ENCODE data around the gene ARL4A.
A peak's percentile ranks its signal among the peaks of the same experiment; 100 is the strongest.
"Not testable (repeated sequence)": the region's sequence is repeated elsewhere in the genome, so short reads cannot be mapped to it uniquely, and the experiment has no call there.

Gene ARL4A

GRCh38 chr7:12670000-12670729 is 17.3 kb upstream of the ARL4A start:
- Histone ChIP-seq H3K27ac (ENCODE audit: low read length) (no peak overlapping the region), H3K9me3 (ENCODE audit: control insufficient read depth, insufficient read depth, low read length) (no peaks in the 10 kb centered on the region), H3K27me3 (ENCODE audit: control insufficient read depth, insufficient read depth, low read length) (no peaks in the 10 kb centered on the region), H3K36me3 (ENCODE audit: control insufficient read depth, insufficient read depth, low read length) (no peaks in the 10 kb centered on the region), H3K4me3 (ENCODE audit: low read length) (no peak overlapping the region), H3K4me1 (ENCODE audit: control insufficient read depth, insufficient read depth, low read length) (no peaks in the 10 kb centered on the region)
- DNase-seq (ENCODE audit: low read depth, low spot score): no peak
- WGBS (ENCODE audit: insufficient coverage, insufficient read length): no CpG with 5 or more reads among the region's 1 CpG

- no peaks in the 10 kb centered on the region for H3K9me3 ChIP-seq (ENCODE audit: control insufficient read depth, insufficient read depth, low read length)
- no peak for DNase-seq (ENCODE audit: low read depth, low spot score)
- H3K36me3 ChIP-seq (ENCODE audit: control insufficient read depth, insufficient read depth, low read length): no peaks in the 10 kb centered on the region
- no peak overlapping the region for H3K27ac ChIP-seq (ENCODE audit: low read length)
- H3K4me1 ChIP-seq (ENCODE audit: control insufficient read depth, insufficient read depth, low read length): no peaks in the 10 kb centered on the region
- no CpG with 5 or more reads among the region's 6 CpGs for WGBS (ENCODE audit: insufficient coverage, insufficient read length)
- H3K27me3 ChIP-seq (ENCODE audit: control insufficient read depth, insufficient read depth, low read length): no peaks in the 10 kb centered on the region
- H3K4me3 ChIP-seq (ENCODE audit: low read length): no peak overlapping the region
Observed at GRCh38 chr7:12670743-12671520, 16.5 kb upstream of the ARL4A start.

- not testable (repeated sequence) for H3K36me3 ChIP-seq (ENCODE audit: control insufficient read depth, insufficient read depth, low read length); H3K4me3 ChIP-seq (ENCODE audit: low read length); H3K27ac ChIP-seq (ENCODE audit: low read length); H3K4me1 ChIP-seq (ENCODE audit: control insufficient read depth, insufficient read depth, low read length); H3K9me3 ChIP-seq (ENCODE audit: control insufficient read depth, insufficient read depth, low read length); H3K27me3 ChIP-seq (ENCODE audit: control insufficient read depth, insufficient read depth, low read length); DNase-seq (ENCODE audit: low read depth, low spot score)
- no CpG with 5 or more reads among the region's 7 CpGs for WGBS (ENCODE audit: insufficient coverage, insufficient read length)
Observed at GRCh38 chr7:12673436-12673835, 14.0 kb upstream of the ARL4A start.

- no peak for DNase-seq (ENCODE audit: low read depth, low spot score)
- H3K9me3 ChIP-seq (ENCODE audit: control insufficient read depth, insufficient read depth, low read length): no peaks in the 10 kb centered on the region
- H3K4me1 ChIP-seq (ENCODE audit: control insufficient read depth, insufficient read depth, low read length): no peaks in the 10 kb centered on the region
- no peaks in the 10 kb centered on the region for H3K36me3 ChIP-seq (ENCODE audit: control insufficient read depth, insufficient read depth, low read length)
- no peaks in the 10 kb centered on the region for H3K27me3 ChIP-seq (ENCODE audit: control insufficient read depth, insufficient read depth, low read length)
- H3K4me3 ChIP-seq (ENCODE audit: low read length): no peak overlapping the region
- no peak overlapping the region for H3K27ac ChIP-seq (ENCODE audit: low read length)
- WGBS (ENCODE audit: insufficient coverage, insufficient read length): no CpG with 5 or more reads among the region's 2 CpGs
Observed at GRCh38 chr7:12674053-12674452, 13.4 kb upstream of the ARL4A start.

- H3K4me3 ChIP-seq (ENCODE audit: low read length): no peak overlapping the region
- DNase-seq (ENCODE audit: low read depth, low spot score): peak; percentile 71
- no CpG with 5 or more reads among the region's 4 CpGs for WGBS (ENCODE audit: insufficient coverage, insufficient read length)
- H3K36me3 ChIP-seq (ENCODE audit: control insufficient read depth, insufficient read depth, low read length): no peaks in the 10 kb centered on the region
- no peaks in the 10 kb centered on the region for H3K4me1 ChIP-seq (ENCODE audit: control insufficient read depth, insufficient read depth, low read length)
- H3K9me3 ChIP-seq (ENCODE audit: control insufficient read depth, insufficient read depth, low read length): no peaks in the 10 kb centered on the region
- H3K27me3 ChIP-seq (ENCODE audit: control insufficient read depth, insufficient read depth, low read length): no peaks in the 10 kb centered on the region
- H3K27ac ChIP-seq (ENCODE audit: low read length): no peak overlapping the region
Observed at GRCh38 chr7:12674861-12675260, 12.6 kb upstream of the ARL4A start.

GRCh38 chr7:12683678-12684585 is 3.5 kb upstream of the ARL4A start:
- no peaks in the 10 kb centered on the region for H3K27me3 ChIP-seq (ENCODE audit: control insufficient read depth, insufficient read depth, low read length)
- H3K4me1 ChIP-seq (ENCODE audit: control insufficient read depth, insufficient read depth, low read length): no peaks in the 10 kb centered on the region
- DNase-seq (ENCODE audit: low read depth, low spot score): no peak
- H3K36me3 ChIP-seq (ENCODE audit: control insufficient read depth, insufficient read depth, low read length): no peaks in the 10 kb centered on the region; the same call in 1 of the 2 replicates
- no peaks in the 10 kb centered on the region for H3K9me3 ChIP-seq (ENCODE audit: control insufficient read depth, insufficient read depth, low read length)
- H3K27ac ChIP-seq (ENCODE audit: low read length): no peak overlapping the region
- no CpG with 5 or more reads among the region's 2 CpGs for WGBS (ENCODE audit: insufficient coverage, insufficient read length)
- no peak overlapping the region for H3K4me3 ChIP-seq (ENCODE audit: low read length)

- Histone ChIP-seq H3K9me3 (ENCODE audit: control insufficient read depth, insufficient read depth, low read length) (no peaks in the 10 kb centered on the region), H3K27ac (ENCODE audit: low read length) (no peak overlapping the region), H3K4me3 (ENCODE audit: low read length) (no peak overlapping the region), H3K36me3 (ENCODE audit: control insufficient read depth, insufficient read depth, low read length) (no peaks in the 10 kb centered on the region; the same call in 1 of the 2 replicates), H3K4me1 (ENCODE audit: control insufficient read depth, insufficient read depth, low read length) (no peaks in the 10 kb centered on the region), H3K27me3 (ENCODE audit: control insufficient read depth, insufficient read depth, low read length) (no peaks in the 10 kb centered on the region)
- no peak for DNase-seq (ENCODE audit: low read depth, low spot score)
- WGBS (ENCODE audit: insufficient coverage, insufficient read length): no CpG with 5 or more reads among the region's 19 CpGs
Observed at GRCh38 chr7:12684733-12685132, 2.7 kb upstream of the ARL4A start.

GRCh38 chr7:12685550-12685949 is 1.9 kb upstream of the ARL4A start:
- Histone ChIP-seq H3K36me3 (ENCODE audit: control insufficient read depth, insufficient read depth, low read length) (no peaks in the 10 kb centered on the region; the same call in 1 of the 2 replicates), H3K9me3 (ENCODE audit: control insufficient read depth, insufficient read depth, low read length) (no peaks in the 10 kb centered on the region), H3K4me1 (ENCODE audit: control insufficient read depth, insufficient read depth, low read length) (no peaks in the 10 kb centered on the region), H3K4me3 (ENCODE audit: low read length) (no peak overlapping the region), H3K27me3 (ENCODE audit: control insufficient read depth, insufficient read depth, low read length) (no peaks in the 10 kb centered on the region), H3K27ac (ENCODE audit: low read length) (no peak overlapping the region)
- DNase-seq (ENCODE audit: low read depth, low spot score): peak; percentile 68
- no CpG with 5 or more reads among the region's 13 CpGs for WGBS (ENCODE audit: insufficient coverage, insufficient read length)

GRCh38 chr7:12686234-12686890 is 1.1 kb upstream of the ARL4A start:
- Histone ChIP-seq H3K27ac (ENCODE audit: low read length) (no peak overlapping the region), H3K27me3 (ENCODE audit: control insufficient read depth, insufficient read depth, low read length) (no peaks in the 10 kb centered on the region), H3K4me3 (ENCODE audit: low read length) (peak overlapping the region; percentile 82; the same call in 1 of the 2 replicates), H3K36me3 (ENCODE audit: control insufficient read depth, insufficient read depth, low read length) (no peaks in the 10 kb centered on the region; the same call in 1 of the 2 replicates), H3K9me3 (ENCODE audit: control insufficient read depth, insufficient read depth, low read length) (no peaks in the 10 kb centered on the region), H3K4me1 (ENCODE audit: control insufficient read depth, insufficient read depth, low read length) (no peaks in the 10 kb centered on the region)
- peak; percentile 83 for DNase-seq (ENCODE audit: low read depth, low spot score)
- WGBS (ENCODE audit: insufficient coverage, insufficient read length): no CpG with 5 or more reads among the region's 54 CpGs
